HG02642 (cell line): Measurements from ENCODE around the gene DMRTA2.
"Not testable (repeated sequence)": the region's sequence is repeated elsewhere in the genome, so short reads cannot be mapped to it uniquely, and the experiment has no call there.

Experiments used
- ATAC-seq: cut with Tn5 transposase; IDR thresholded peaks from one replicate; pipeline ENCODE4 v1.9.1; 2021; ENCODE audit warnings: mild to moderate bottlenecking; ENCODE audit not compliant: unreplicated experiment, poor library complexity

DMRTA2 gene

DNA sequence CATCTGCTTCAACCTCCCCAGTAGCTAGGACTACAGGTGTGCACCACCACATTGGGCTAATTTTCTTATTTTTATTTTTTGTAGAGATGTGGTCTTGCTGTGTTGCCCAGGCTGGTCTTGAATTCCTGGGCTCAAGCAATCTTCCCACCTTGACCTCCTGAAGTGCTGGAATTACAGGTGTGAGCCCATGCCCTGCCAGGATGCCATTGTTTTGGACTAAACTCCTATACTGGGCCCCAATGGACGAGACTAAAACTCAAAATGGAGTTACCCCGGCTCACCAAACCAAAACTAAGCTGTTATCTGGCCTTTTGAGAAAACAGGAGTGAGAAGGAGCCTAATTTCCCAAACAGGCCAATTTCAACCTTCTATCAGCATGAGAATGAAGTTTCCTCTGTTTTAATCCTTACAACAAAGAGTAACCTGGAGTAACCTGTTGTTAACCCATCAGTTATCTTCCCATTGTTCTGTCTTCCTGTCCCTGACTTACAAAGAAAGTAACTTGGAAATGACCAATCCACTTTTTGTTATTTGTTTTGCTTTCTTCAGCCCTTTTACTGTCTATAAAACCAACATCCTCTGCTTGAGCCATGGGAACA is 29.6 kb downstream of the DMRTA2 start:
- no peak for ATAC-seq

DNA sequence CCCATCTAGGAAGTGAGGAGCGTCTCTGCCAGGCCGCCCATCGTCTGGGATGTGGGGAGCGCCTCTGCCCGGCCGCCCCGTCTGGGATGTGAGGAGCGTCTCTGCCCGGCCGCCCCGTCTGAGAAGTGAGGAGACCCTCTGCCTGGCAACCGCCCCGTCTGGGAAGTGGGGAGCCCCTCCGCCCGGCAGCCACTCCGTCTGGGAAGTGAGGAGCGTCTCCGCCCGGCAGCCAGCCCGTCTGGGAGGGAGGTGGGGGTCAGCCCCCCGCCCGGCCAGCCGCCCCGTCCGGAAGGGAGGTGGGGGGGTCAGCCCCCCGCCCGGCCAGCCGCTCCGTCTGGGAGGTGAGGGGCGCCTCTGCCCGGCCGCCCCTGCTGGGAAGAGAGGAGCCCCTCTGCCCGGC is 41.7 kb downstream of the DMRTA2 start:
- ATAC-seq = not testable (repeated sequence)

DNA sequence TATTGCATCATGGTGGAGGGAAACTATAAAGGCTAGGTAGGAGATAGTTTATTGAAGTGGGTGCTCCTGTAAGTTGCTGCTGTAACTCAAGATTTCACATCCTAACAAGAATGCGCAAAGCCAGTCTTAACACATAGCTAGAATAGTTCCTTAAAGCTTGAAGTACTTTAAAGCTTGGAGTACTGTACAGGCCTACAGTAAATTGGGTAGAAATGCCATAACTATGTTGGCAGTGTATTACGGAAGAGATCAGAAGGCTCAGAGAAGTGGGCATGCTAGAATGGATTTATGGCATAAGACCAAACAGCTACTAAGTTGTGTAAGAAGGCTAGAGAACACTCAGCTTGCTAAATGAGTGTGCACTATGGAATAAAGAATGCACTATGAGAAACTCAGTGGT is 44.5 kb downstream of the DMRTA2 start:
- no peak for ATAC-seq

- ATAC-seq = no peak
Measured at GRCh38 chr1:50373532-50373931, 49.7 kb downstream of the DMRTA2 start.

- ATAC-seq = no peak
Measured at GRCh38 chr1:50371749-50372148, 51.5 kb downstream of the DMRTA2 start.

GRCh38 chr1:50369830-50370229 is 53.4 kb downstream of the DMRTA2 start:
- ATAC-seq = no peak

DNA sequence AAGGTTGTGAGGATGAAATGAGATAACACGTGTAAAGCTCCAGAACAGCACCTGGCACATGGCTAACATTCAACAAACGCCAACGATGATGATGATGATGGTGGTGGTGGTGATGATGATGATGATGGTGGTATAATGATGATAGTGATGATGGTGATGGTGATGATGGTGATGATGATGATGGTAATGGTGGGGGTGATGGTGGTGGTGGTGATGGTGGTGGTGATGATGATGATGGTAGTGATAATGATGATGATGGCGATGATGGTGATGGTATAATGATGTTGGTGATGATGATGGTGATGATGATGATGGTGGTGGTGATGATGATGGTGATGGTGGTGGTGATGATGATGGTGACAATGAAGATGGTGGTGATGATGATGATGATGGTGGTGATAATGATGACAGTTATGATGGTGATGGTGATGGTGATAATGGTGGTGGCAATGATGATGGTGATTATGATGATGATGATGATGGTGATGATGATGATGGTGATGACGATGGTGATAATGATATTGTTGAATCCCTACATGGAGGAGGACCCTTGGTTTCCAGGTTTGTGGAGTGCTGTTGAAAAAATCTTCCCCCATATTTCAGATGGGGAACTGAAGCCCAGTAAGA is 54.1 kb downstream of the DMRTA2 start:
- no peak for ATAC-seq

DNA sequence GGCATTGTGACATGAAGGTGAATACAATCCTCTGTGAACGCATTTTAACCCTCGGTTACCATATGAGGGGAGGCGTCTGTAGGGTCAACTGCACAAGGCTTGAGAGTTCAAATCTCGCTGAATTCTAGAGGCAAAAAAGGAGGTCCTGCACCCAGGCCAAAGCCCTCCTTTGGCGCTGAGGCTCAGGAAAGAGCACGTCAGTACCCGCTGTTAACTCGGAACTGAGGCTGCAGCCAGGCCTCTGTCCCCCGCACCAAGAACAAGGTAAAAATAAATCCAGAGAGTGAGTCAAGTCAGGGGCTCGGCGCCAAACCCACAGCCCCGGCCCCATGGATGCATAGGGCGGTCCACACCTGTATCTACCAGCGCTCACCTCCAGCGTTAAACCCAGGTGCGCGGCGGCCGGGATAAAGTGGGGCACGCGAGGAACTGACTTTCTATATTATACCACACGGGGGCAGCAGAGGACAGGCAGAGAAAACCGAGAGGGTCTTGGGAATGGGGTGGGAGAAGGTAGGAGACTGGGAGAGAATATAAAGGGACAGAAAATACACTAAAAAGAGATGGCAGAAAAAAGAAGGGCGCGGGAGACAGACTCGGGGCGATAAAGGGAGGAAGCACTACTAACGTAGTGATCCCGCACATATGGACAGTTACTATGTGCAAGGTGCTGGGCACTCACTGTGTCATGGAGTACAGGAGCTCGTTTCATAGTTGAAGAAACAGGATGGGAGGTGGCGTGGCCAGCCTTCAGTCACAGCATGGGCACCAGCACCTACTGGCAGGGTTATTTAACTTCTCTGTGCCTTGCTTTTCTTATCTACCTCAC is 54.9 kb downstream of the DMRTA2 start:
- ATAC-seq = peak; percentile 54
